ENCODE measurements around the gene QARS1.

QARS1 gene

DNA sequence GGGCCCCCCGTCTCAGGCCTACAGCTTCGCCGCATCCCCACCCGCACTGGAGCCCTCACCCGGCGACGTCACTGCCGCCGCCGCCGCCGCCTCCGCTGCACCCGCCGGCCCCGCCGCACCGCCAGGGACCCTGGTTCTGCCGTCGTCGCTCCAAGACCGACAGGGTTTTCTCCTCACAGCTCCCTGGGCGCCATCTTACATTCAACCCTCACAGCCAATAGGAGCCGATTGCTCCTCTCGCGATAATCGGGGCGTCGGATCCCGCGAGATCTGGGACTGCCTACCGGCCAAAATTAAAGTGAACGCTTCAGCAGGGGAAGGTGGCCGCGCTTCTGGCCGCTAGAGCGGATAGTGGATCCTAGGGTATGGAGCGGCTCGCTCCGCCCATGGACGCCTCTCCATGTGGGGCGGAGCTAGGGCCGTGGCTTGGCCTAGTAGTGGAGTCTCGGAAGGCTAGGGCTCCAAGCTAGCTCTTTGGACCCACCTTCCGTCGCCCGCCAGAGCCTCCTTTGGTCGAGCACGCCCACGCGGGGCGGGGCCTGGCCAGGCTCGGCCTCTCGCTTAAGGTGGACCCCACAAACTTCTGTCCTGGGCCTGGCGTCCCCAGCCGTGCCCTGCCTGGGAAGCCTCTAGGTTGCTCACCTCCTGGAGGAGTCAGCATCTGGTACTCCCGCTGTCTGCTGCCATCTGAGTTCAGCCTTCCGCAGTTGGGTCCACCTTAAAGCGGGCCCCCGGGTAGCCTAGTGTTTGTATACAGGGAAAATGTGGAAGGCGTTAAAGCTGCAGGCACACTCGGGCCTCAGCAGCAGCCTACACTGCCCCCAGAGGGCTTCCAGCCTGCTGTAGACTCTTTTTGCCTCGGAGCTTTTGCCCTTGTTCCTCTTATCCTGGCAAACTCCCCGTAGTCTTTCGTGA lies 10.4 kb downstream of the QARS1 start, which contains the start of gene QRICH1:
TSS of gene QRICH1 (minus strand) at position 219 of the 915 bp plus-strand sequence. CDS start 17,054 bp downstream, outside the sequence.
- peak; percentile 88 for DNase-seq (ENCODE audit: low read depth)
- TF ChIP-seq, protein P1, sequence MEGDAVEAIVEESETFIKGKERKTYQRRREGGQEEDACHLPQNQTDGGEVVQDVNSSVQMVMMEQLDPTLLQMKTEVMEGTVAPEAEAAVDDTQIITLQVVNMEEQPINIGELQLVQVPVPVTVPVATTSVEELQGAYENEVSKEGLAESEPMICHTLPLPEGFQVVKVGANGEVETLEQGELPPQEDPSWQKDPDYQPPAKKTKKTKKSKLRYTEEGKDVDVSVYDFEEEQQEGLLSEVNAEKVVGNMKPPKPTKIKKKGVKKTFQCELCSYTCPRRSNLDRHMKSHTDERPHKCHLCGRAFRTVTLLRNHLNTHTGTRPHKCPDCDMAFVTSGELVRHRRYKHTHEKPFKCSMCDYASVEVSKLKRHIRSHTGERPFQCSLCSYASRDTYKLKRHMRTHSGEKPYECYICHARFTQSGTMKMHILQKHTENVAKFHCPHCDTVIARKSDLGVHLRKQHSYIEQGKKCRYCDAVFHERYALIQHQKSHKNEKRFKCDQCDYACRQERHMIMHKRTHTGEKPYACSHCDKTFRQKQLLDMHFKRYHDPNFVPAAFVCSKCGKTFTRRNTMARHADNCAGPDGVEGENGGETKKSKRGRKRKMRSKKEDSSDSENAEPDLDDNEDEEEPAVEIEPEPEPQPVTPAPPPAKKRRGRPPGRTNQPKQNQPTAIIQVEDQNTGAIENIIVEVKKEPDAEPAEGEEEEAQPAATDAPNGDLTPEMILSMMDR (conservative IDR thresholded peaks at IDR 0.05; ENCODE audit: low read depth, low read length), result peak; percentile 74
- peak within 1 kb of the TSS; percentile 98 for H3K4me3 ChIP-seq (ENCODE audit: low read length)

DNA sequence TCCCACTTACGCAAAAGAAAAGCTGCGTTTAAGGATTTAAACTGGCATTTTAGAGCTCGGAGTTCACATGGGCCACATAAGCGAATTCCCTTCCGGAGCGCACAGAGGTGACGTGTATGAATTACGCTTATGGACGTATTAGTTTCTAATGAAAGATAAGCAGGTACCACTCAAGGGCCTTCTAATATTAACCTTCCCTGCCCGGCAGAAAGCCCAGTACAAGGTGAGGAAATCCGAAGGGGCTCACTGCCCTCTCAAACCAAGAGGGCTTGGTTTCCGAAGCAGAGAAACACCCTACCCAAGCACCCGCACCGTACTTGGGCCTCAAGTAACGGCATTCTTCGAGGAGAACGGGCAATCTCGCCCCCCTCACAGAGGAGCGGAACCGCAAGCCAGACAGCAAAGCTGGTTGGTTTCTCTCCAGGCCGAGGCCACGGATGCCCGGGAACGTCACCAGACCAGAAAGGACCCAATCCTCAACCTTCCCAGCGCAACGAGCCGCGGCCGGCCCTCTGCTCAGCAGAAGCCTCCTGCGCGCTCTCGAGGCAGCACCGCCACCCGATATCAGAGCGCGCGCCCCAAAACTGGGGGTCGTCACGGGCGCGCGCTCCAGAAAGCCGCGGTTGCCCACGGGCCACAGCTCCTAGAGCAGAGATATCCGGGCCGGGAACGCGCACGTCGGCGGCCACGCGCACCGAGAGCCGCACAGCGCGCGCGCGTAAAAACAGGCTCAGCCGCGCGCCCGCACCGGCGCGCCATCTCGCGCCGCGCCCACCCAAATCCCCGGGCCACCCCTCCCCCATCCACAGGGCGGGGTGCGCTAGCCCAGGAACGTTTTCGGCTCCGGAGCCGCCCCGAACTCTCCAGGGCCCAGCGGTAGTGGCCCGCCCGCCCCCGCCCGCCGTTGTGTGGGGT lies 11.4 kb downstream of the QARS1 start:
- TF ChIP-seq, protein P1 (conservative IDR thresholded peaks at IDR 0.05; ENCODE audit: low read depth, low read length), result no peak
- peak overlapping the region; percentile 98 for H3K4me3 ChIP-seq (ENCODE audit: low read length)
- peak; percentile 73 for DNase-seq (ENCODE audit: low read depth)

DNA sequence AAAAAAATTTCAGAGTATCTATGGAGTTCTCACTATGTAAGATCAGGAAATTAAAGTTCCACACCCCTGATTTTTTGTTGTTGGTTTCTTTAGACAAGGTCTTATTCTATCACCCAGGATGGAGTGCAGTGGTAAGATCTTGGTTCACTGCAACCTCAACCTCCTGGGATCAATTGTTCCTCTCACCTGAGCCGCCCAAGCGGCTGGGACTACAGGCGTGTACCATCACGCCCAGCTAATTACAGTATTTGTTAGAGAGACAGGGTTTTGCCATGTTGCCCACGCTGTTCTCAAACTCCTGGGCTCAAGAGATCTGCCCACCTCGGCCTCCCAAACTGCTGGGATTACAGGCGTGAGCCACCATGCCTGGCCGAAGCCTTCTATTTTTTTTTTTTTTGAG lies 23.1 kb downstream of the QARS1 start:
- DNase-seq (ENCODE audit: low read depth), result no peak
- TF ChIP-seq, protein P1 (conservative IDR thresholded peaks at IDR 0.05; ENCODE audit: low read depth, low read length), result no peak
- H3K4me3 ChIP-seq (ENCODE audit: low read length), result no peak overlapping the region

DNA sequence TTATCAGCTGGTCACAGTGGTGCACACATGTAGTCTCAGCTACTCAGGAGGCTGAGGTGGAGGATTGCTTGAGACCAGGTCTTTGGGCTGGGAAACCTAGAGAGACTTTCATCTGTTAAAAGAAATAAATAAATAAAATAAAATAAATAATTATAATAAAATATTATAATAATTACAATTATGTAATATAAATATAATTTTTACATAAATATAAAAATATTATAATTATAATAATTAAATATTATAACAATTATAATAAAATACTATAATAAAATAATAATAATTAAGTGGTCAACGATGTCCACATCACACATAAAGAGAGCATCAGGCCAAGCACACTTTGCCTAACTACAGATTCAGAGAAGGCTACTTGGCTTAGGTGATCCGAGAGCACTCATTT lies 25.3 kb downstream of the QARS1 start:
- TF ChIP-seq, protein P1 (conservative IDR thresholded peaks at IDR 0.05; ENCODE audit: low read depth, low read length), result no peak
- no peak for DNase-seq (ENCODE audit: low read depth)
- H3K4me3 ChIP-seq (ENCODE audit: low read length), result no peak overlapping the region

DNA sequence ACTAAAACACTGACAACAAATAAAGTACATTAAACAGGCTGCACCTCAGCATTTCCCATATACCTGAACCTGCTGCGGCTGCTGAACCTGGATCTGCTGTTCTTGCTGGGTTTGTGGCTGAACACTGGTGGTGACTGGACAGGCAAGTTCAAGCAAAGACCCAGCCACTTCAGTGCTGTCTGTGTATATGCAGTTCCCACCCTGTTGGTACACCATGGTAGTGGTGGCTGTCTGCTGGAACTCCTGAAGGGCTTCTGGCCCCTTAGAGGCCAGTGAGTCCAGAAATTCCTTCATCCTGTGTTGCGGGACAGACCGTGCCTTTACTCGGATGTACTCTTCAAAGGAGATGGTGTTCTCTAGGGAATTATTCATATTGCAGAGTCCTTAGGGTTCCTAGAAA lies 27.9 kb downstream of the QARS1 start:
- no peak for DNase-seq (ENCODE audit: low read depth)
- no peak overlapping the region for H3K4me3 ChIP-seq (ENCODE audit: low read length)
- TF ChIP-seq, protein P1 (conservative IDR thresholded peaks at IDR 0.05; ENCODE audit: low read depth, low read length), result no peak

DNA sequence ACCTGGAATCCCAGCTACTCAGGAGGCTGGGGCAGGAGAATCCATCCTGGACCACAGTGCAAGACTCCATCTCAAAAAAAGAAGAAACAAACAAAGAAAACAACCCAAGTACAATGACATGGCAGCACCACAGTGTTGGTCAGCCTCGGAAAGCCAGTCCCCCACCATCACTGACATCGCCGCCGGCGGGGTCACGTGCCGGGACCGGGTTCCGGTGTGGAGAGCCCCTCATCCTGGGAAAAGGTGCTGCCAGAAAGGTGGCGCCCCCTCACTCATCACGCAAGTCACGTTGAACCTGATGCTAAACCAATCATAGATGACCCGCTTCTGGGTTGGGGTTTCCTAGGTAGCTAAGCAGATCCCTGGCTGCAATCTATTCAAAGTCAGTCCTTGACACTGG lies 28.4 kb downstream of the QARS1 start:
- TF ChIP-seq, protein P1 (conservative IDR thresholded peaks at IDR 0.05; ENCODE audit: low read depth, low read length), result no peak
- H3K4me3 ChIP-seq (ENCODE audit: low read length), result no peak overlapping the region
- no peak for DNase-seq (ENCODE audit: low read depth)

Measured in retinal pigment epithelial cell (primary cell).